GM10847 (cell line): ENCODE data around the gene NEK6.

Experiments used
- POLR2A ChIP-seq: IDR thresholded peaks from 2 replicates; pipeline ENCODE4 v1.6.1; 2011; ENCODE audit not compliant: insufficient read length; ENCODE audit errors: extremely low read depth

NEK6 gene

GRCh38 chr9:124341455-124342170 lies 83.9 kb downstream of the NEK6 start:
- no peak for TF ChIP-seq POLR2A

GRCh38 chr9:124342402-124342775 lies 84.6 kb downstream of the NEK6 start:
- no peak for TF ChIP-seq POLR2A

GRCh38 chr9:124342776-124343485 lies 85.2 kb downstream of the NEK6 start:
- TF ChIP-seq POLR2A = no peak

- TF ChIP-seq POLR2A = no peak
Observed at GRCh38 chr9:124343533-124344290, 86.0 kb downstream of the NEK6 start.

GRCh38 chr9:124344291-124345050 lies 86.7 kb downstream of the NEK6 start:
- TF ChIP-seq POLR2A = no peak

- no peak for TF ChIP-seq POLR2A
Observed at GRCh38 chr9:124345063-124345462, 87.3 kb downstream of the NEK6 start.

GRCh38 chr9:124345751-124346281 lies 88.1 kb downstream of the NEK6 start:
- no peak for TF ChIP-seq POLR2A

- TF ChIP-seq POLR2A = no peak
Observed at GRCh38 chr9:124346347-124347163, 88.8 kb downstream of the NEK6 start.

- no peak for TF ChIP-seq POLR2A
Observed at GRCh38 chr9:124347206-124347967, 89.6 kb downstream of the NEK6 start.

GRCh38 chr9:124347968-124348358 lies 90.2 kb downstream of the NEK6 start:
- TF ChIP-seq POLR2A = no peak

GRCh38 chr9:124348363-124348762 lies 90.6 kb downstream of the NEK6 start:
- TF ChIP-seq POLR2A = no peak

- TF ChIP-seq POLR2A = no peak
Observed at GRCh38 chr9:124348831-124349230, 91.1 kb downstream of the NEK6 start.

GRCh38 chr9:124349267-124349666 lies 91.5 kb downstream of the NEK6 start:
- no peak for TF ChIP-seq POLR2A
